GM19023 (cell line): ENCODE data around the gene TPD52L2.
"Not testable (repeated sequence)": the region's sequence is repeated elsewhere in the genome, so short reads cannot be mapped to it uniquely, and the experiment has no call there.

Experiments used
- ATAC-seq: cut with Tn5 transposase; IDR thresholded peaks from one replicate; pipeline ENCODE4 v1.9.1; 2021; ENCODE audit warnings: mild to moderate bottlenecking, moderate library complexity; ENCODE audit not compliant: unreplicated experiment

The TPD52L2 gene

DNA sequence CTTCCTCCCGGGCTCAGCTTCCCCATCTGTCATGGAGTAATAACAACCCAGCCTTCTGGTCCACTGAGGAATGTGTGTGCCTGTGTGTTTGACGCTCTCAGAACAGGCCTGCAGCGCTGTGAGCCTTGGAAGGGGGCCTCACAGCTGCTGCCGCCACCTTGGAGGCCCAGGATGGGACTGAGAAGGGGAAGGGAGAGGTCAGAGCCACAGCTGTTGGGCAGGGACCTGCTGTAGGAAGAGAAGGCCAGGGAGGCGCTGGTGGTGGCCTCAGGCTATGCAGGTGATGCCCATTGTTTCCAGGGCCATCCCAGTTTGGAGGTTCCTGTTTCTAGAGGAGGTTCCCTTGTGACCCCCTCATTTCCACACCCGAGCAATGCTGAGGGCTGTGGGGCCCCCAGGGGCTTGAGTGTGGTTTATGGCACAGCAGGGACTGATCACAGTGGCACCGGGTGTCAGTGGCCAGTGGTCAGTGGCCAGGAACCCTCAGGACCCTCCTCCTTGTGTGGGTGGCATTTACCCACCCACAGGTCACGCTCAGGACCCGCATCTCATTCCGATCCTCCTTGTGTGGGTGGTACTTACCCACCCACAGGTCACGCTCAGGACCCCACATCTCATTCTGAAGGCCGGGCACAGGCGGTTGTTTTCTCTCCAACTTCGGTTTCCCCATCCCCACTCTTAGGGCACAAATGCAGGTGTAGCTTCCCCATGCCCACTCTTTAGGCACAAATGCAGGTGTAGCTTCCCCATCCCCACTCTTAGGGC lies 14.0 kb downstream of the TPD52L2 start:
- no peak for ATAC-seq

DNA sequence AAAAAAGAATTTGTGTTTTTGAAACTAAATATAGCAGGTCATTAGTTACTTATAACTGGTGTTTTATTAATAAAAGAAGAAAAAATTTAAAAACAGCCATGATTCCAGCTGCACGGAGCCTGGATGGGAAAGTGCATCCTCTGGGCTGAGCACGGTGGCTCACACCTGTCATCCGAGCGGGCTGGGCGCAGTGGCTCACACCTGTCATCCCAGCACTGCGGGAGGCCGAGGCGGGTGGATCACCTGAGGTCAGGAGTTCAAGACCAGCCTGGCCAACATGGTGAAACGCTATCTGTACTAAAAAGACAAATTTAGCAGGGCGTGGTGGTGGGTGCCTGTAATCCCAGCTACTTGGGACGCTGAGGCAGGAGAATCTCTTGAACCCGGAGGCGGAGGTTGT lies 15.8 kb downstream of the TPD52L2 start:
- ATAC-seq = not testable (repeated sequence)

DNA sequence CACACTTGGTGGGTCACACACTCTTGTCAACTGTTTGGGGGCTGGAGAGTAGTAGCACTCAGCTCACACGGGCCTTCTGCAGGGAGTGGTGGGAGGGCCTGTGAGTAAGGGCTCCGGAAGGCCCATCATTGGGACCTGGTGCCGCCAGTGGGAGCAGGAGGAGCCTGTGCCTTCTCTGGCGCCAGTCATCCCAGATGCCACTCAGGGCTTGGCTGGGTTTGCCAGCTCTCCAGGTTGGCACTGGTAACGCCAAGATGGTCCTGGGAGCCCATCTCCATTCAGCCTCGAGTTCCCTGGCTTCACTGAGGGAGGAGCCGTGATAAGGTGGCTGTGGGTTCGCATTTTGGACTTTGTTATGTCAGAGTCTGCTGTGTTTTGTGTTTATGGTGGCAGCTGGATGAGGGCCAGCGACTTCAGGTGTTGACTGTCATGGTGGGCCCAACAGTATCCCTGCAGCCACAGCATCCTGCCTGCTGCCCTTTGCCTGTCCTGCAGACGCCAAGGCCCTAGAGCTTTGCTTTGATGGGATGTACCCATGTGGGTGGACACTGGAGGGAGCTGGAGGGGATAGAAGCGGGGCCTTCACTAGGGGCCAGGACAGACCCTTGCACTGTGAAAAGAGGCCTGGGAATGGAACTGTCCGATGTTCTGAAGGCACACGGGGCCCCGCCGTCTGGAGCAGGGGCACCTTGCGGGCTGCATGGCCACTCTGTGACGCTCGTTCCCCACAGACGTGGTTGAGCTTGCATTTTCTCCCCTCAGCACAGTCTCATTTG lies 16.6 kb downstream of the TPD52L2 start:
- ATAC-seq = no peak

DNA sequence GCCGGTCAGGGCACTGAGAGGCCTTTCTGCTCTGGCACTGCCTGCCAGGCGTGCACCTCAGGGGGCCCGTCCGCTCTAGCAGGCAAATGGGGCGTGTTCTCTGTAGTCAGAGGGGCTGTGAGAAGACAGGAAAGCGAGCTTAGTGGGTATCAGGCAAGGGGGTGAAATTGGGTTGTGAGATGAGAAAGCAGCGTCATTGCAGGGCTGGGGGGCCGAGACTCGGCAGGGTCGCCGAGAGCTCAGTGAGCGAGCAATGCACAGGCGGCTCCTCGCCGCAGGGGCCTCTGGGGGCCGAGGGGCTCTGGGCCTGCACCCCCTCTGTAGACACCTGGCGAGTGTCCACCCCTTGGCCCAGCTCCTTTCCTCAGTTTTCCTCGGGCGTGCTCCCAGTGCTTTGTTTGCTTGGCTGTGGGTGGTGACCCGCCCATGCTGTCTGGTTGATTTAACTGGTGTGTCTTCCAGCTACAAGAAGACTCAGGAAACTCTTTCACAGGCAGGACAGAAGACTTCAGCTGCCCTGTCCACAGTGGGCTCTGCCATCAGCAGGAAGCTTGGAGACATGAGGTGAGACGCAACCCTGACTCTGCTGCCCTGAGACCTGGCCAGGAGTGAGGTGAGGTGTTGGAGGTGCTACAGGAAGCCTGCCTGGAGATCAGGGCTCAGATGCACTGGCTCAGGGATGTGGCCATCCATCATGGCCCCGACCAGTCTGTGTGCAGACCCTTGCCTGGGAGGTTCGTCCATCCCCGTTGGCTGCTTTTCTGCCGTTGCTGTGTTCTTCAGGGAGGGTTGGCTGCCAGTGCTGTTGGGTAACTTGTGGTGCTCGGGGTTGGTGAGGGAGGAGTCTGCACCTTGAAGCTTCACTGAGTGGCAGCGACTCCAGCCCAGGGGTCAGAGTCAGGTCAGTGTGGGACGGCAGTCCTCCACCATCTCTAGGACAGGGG lies 17.5 kb downstream of the TPD52L2 start:
- ATAC-seq = no peak

DNA sequence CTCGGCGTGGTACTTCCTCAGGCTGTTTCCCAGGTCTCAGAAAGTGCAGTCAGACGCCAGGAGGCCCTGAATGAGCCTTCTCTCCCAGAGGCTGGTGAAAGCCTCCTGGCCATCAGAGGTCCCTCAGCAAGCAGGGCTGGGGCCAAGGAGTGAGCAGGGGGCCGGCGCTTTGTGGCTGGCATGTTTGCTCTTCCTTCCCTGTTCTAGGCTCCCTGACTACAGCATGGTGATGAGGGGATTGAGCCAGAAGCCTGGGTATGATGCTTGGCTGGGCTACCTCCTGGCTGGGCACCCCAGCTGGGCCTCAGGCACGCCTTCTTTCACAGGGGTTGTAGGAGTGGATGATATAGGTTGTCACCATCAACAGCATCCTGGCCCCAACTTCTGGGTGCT lies 18.1 kb downstream of the TPD52L2 start:
- ATAC-seq = no peak

DNA sequence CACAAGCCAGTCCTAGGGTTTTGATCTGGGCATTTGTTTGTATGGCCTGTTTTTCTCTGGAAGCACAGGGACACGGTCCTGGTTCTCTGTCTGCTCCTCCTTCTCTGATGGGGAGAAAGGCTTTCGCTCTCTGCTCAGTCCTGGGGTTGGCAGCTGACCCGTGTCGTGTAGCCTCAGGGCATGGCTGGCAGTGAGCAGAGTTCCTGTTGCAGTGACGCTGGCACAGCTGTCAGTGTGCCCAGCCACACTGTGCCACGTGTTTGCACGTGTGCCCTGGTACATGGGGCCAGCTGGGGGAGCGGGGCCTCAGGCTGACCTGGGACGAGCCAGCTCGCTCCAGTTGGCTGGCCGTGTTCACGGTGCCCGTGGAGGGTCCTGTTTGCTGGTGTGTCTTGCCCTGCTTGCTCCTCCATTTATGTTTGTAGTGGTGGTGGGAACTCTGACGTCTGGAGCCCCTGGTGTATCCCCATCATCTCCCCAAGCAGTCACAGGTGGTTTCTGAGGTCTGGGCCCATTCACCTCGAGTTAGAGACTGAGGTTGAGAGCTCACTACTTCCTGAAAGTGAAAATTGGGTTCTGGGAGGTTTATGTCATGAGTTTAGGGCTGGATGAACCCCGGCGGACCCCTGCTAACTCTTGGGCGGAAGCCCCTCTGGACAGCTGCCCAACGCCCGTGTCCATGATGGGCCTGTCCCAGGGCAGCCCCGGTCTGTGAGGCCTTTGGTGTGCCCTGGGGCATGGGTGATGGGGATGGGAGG lies 19.6 kb downstream of the TPD52L2 start:
- ATAC-seq = no peak

DNA sequence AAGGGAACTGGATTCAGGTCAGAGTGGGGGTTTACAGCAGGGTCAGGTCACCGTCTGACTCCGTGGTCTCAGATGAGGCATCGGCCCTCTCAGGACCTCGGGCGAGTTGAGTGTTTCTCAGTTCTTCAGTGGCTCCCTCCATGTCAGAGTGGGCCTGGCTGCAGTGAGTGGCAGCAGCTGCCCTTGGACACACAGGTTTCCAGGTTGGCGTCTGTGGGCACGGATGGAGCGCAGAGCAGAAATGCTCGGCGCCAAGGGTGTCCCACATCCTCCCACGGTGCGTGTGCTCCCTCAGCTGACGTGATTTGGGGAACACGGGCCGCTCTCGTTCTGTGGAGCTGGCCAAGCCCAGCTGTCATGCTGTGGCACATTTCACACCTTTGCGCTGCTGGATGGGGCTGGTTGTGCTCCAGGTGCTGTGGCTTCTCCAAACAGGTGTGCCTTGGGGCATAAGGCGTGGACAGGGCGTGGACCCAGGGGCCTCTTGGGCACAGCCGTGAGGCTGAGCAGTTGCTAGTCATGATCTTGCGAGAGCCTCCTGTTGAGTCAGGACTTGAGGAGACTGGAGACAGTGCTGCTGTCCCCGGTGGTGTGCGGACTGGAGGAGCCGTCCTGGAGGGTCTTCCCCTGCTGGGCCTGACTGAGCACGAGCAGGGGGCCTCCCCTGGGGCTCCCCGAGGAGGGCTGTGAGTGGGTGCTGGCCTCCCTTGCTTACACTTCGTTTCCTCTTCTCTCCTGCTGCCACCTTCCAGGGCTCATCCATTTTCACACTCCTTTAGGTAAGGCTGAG lies 20.4 kb downstream of the TPD52L2 start:
- ATAC-seq = no peak

DNA sequence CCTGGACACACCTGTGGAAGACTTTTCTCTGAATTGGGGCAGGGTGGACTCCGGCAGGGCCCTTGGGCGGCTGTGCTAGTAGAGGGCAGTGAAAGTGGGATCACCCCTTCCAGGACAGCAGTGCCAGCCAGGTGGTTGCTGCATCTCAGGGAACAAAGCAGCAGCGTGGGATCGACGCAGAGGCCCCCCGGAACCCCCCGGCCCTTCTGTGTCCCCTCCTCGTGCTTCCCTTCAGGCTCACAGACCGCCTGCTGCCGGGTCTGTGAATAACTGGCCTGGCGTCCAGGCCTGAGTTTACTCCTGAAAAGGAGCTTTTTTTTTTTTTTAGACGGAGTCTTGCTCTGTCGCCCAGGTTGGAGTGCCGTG lies 21.0 kb downstream of the TPD52L2 start:
- ATAC-seq = no peak

DNA sequence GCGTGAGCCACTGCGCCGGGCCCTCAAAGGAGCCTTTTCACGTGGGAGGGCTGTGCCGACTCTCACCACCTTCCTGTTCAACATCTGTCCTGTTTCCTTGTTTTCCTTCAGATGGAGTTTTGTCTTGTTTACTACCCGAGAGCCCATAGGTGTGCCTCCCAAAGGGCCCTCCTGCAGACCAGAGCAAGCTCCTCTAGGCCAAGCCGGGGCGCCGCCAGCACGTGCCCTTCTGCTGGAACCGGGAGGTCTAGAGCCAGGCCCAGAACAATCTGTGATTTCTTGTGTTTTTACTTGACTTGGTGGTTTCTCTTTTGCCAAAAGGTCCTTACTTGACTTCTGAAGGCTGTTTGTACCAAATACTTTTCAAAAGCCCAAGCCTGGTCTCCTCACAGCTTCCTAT lies 21.9 kb downstream of the TPD52L2 start:
- no peak for ATAC-seq

DNA sequence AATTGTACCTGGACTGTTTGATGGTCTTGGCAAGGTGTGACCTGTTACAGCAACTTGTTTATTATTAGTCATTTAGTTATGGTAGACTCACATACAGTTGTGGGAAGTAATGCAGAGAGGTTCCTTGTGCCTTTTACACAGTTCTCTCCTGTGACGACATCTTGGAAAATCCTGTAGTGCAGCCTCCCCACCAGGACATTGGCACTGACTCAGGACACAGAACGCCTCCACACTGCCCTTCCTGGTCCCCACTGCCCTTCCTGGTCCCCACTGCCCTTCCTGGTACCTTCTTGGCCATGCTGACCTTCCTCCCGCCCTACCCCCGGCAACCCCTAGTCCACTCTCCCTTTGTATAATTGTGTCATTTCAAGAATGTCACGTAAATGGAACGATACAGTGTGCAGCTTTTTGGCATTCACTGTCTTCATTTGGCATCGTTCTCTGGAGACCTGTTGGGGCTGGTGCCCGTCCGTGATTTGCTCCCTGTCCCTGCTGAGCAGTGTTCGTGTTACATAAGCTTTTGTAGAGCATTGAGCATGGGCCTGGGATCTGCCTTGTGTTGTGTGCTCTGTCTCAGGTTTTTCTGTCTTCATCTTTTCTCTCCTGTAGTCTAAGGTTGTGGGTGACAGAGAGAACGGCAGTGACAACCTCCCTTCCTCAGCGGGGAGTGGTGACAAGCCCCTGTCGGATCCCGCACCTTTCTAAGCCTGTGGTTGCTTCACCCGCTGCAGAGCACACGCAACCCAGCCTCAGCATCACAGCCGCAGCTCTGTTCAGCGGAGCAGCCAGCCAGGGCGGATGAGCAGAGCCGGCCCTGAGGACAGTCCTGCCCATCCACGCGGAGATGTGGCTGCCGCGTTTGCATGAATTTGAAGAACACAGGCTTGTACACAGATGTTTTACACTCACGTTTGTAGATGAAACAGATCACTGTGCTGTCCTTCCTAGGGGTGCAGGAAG lies 24.5 kb downstream of the TPD52L2 start:
- no peak for ATAC-seq

DNA sequence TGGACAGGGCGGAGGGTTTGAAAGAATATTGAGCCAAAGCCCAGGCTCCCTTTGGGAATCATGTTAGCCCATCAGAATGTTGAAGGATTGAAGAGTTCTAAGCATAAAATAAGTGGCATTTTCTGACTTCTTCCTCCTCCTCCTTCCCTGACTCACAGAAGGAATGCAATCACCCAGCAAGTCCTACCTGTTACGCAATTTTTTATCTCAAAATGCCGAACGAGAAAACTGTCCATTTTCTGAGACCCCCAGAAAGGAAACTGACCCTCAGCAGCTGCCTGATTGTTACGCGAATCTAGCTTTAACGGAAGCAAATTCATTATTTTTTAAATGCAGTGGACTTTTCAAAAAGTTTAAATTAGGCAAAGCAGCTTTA lies 25.1 kb downstream of the TPD52L2 start:
- no peak for ATAC-seq

DNA sequence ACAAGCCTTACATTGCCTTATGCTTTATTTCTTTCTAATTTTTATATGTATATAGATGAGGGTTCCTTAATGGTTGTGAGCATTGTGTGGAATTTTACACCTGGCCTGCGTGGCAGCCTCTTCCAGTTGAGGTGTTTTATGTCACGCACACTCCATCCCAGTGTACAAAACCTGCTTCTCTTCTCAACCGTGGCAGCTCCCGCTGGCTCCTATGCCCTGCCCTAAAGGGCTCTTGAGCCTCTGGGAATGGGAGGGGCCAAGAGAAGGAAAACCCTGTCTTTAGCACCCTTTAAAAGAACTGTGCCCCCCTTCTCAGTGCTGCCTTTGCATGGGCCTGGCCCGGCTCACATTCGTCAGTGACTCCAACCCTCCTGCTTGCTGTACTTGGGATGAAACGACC lies 25.5 kb downstream of the TPD52L2 start:
- no peak for ATAC-seq

DNA sequence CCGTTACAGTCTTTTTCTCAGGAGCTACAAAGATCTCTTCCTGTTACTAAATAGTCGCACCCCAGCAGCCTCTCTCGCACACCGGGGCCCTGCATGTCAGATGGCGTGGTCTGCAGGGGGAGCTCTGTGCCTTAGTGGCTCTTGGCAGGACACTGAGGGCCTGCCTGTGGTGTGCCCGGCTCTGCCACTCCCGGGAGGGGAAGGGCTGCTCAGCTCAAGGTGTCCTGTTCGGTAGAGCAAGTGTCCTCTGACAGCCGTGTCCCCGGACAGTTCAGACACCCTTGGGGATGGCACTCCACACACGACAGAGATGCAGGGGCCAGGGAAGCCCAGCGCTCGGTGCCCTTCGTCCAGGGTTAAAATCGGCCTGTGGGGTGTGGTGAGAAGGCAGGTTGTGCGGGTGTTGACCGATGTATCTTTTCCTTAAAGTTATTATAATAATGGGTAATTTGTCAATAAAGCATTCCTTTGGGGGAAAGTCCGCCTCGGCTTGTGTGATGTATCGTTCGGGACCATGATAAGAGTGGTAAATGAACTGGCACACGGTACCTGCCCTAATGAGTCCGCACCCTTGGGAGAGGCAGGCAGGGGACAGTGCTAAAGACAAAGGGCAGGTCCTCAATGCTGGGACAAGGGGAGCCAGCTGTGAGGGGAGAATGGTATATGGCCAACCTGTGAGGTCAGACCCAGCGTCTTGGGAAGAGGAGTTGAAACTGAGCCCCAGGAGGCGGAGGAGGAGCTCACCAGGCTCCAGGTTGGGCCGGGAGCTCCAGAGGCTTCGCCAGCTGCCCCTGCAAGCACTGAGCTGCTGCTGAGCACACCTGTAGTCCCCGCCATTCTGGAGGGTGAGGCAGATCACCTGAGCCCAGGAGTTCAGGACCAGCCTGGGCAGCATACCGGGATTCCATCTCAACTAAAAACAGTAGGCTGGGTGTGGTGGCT lies 26.3 kb downstream of the TPD52L2 start:
- no peak for ATAC-seq

DNA sequence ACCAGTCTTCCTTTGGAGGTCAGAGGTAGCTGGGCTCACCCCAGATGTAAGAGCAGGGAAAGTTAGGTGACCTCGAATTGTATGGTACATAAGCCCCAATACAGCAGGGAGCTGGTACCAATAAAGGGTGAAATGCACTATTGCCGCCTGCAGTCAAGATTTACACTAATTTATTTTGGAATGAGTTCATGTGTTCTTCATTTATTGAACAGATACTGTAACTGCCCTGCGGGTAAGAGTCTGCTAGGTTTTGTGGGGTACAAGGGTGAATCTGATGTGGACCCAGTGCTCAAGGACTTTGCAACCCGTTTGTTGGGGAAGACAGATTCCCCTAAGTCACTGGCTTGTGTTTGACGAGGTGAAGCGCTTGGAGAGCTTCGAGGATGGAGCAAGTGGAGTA lies 27.3 kb downstream of the TPD52L2 start:
- ATAC-seq = no peak

DNA sequence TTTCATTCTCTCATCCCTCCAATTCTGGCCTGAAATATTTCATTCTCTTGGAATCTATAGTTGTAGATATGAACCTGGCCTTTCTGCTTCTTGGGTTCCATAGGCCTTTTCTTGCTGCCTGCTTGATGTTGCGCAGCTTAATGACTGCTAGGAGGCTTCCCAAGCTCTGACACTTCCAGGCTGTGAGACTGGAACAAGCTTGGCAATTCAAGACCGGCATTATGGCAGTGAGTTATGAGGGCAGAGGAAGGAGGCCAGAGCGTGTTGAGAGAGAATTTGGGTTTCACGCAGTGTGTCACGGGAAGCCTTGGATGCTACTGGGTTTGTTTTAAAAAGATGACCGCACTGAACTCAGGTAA lies 28.9 kb downstream of the TPD52L2 start:
- ATAC-seq = no peak

DNA sequence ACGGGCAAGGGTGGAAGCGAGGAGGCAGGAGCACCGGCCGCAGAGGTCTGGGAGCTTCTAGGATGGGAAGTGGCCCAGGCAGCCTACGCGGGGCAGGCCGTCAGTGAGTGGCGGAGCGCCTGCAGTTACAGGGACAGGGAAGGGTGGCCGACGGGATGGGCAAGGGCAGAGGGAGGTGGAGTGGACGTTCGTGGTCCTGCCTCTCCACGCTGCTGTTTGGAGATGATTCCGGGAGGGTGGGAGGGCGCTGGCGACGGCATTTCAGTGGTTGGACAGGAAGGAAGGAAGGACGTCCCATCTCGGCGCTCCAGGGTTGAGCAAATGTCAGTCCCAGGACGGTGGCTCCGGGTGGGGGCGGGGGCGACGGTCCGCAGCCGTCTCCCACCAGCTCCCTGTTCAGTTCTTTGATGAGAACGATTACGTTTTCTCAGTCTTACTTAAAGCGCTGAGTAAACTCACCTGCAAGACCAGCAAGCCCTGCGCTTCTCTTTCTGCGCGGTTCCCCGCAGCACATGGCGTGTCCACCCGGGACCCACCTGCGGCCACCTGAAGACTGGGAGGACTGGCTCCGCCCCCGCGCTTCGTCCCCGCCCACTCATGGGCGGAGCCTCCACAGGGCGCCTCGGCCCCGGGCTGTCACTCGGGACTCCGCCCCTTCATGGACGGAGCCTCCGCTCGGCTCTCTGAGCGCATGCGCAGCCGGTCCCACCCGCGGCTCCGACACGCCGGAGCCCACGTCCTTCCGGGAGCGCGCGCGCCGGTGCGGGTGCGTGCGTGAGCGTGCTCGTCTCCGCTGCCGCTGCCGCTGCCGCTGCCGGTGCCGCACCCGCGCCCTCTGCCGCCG lies 29.5 kb downstream of the TPD52L2 start, which contains the start of gene DNAJC5:
DNAJC5 (plus strand) TSS at position 769 of the 844 bp plus-strand sequence. CDS start 33,220 bp downstream, outside the sequence.
- peak; percentile 80 for ATAC-seq
